A549 (cell line): ENCODE measurements around the gene CLDN5. TPM values are rescaled to one million over a fixed set of nuclear protein-coding genes. Genes with fewer than 3 reads are reported as not detected.

ENCODE experiments used
- ATAC-seq, 2 experiments: fragments of 200-7000 bp in 1 of 2; fragments of >200 bp in 1 of 2; cut with Nextera tagmentation in 1 of 2; cut with Tn5 transposase in 1 of 2; 3 replicates each; pipeline versions ENCODE4 v1.8.0 to v1.9.1; 2018 to 2020; ENCODE audit warnings: mild to moderate bottlenecking in 1 of 2, moderate library complexity in 1 of 2
- CTCF ChIA-PET: fragments of 300-600 bp; sonication (Branson Sonifier 250); formaldehyde crosslinking; extraction: SDS; loops from one replicate; lab custom pipeline; 2021; ENCODE audit warnings: antibody characterized with exemption, inconsistent platforms; lab: Yijun Ruan, JAX
- POLR2A ChIA-PET: fragments of 350-600 bp; formaldehyde crosslinking; extraction: SDS; loops from one replicate; lab custom pipeline; 2021; ENCODE audit warnings: antibody characterized with exemption, inconsistent platforms; lab: Yijun Ruan, JAX
- DNase-seq, 2 experiments: peaks; one replicate each; pipeline versions ENCODE4 v3.0.0 to v3.0.0-alpha.2; 2011 to 2016; ENCODE audit warnings: low read depth in 1 of 2, low spot score in 1 of 2
- FAIRE-seq: peaks from 2 replicates; lab custom pipeline; 2011; peaks lifted over from hg19 to GRCh38; lab: Jason Lieb, UNC
- H3K27ac ChIP-seq, 2 experiments: fragments of >200 bp; sonication (Bioruptor Twin); formaldehyde crosslinking; 3 replicates each; pipeline ENCODE4 v1.5.1; 2016 to 2017
- H3K4me1 ChIP-seq: fragments of >200 bp; sonication (Bioruptor Twin); formaldehyde crosslinking; 3 replicates; pipeline ENCODE4 v1.6.1; 2016
- H3K4me2 ChIP-seq: fragments of >200 bp; sonication (Bioruptor Twin); formaldehyde crosslinking; 3 replicates; pipeline ENCODE4 v1.6.1; 2016
- H3K4me3 ChIP-seq: fragments of >200 bp; sonication (Bioruptor Twin); formaldehyde crosslinking; 3 replicates; pipeline ENCODE4 v1.5.1; 2016
- H3K9me3 ChIP-seq: fragments of >200 bp; sonication (Bioruptor Twin); formaldehyde crosslinking; 3 replicates; pipeline ENCODE4 v1.6.1; 2016
- CEBPB ChIP-seq, 2 experiments: fragments of >200 bp in 1 of 2; sonication (Bioruptor Twin) in 1 of 2; formaldehyde crosslinking in 1 of 2; IDR thresholded peaks; 2 replicates each; pipeline ENCODE4 v1.6.1; 2012 to 2016
- EP300 ChIP-seq, 2 experiments: fragments of >200 bp; sonication (Bioruptor Twin); formaldehyde crosslinking; IDR thresholded peaks; 2 replicates in 1 of 2; 3 replicates in 1 of 2; pipeline ENCODE4 v1.6.1; 2016 to 2017
- FOSB ChIP-seq: fragments of 250-450 bp; sonication (Bioruptor Pico); IDR thresholded peaks from 2 replicates; pipeline ENCODE4 v1.5.0; 2020; ENCODE audit warnings: mild to moderate bottlenecking, moderate library complexity
- FOXS1 ChIP-seq: fragments of 250-450 bp; sonication (Bioruptor Pico); IDR thresholded peaks from 2 replicates; pipeline ENCODE4 v1.5.0; 2020; ENCODE audit warnings: mild to moderate bottlenecking, moderate library complexity
- HEYL ChIP-seq: fragments of 250-450 bp; sonication (Bioruptor Pico); IDR thresholded peaks from 2 replicates; pipeline ENCODE4 v1.8.0; 2021; ENCODE audit warnings: mild to moderate bottlenecking, moderate library complexity
- HOXA7 ChIP-seq: fragments of 250-450 bp; sonication (Bioruptor Pico); IDR thresholded peaks from 2 replicates; pipeline ENCODE4 v1.5.0; 2020; ENCODE audit warnings: mild to moderate bottlenecking, moderate library complexity
- HOXB13 ChIP-seq: fragments of 250-450 bp; sonication (Bioruptor Pico); IDR thresholded peaks from 2 replicates; pipeline ENCODE4 v1.5.0; 2020; ENCODE audit warnings: low read depth, mild to moderate bottlenecking, moderate library complexity
- KDM1A ChIP-seq: fragments of 200-600 bp; sonication (generic); IDR thresholded peaks from 2 replicates; pipeline ENCODE4 v1.6.1; 2016; ENCODE audit warnings: low read depth, mild to moderate bottlenecking
- KDM5A ChIP-seq: fragments of 200-600 bp; sonication (generic); IDR thresholded peaks from 2 replicates; pipeline ENCODE4 v1.6.1; 2016; ENCODE audit warnings: antibody characterized with exemption, mild to moderate bottlenecking
- MAFK ChIP-seq: fragments of 450-650 bp; IDR thresholded peaks from 2 replicates; pipeline ENCODE4 v1.6.1; 2014; ENCODE audit not compliant: partially characterized antibody
- PBX3 ChIP-seq: IDR thresholded peaks from 2 replicates; pipeline ENCODE4 v1.6.1; 2012
- PHF8 ChIP-seq: fragments of 200-600 bp; sonication (generic); IDR thresholded peaks from 2 replicates; pipeline ENCODE4 v1.6.1; 2016; ENCODE audit warnings: low read depth, mild to moderate bottlenecking, antibody characterized with exemption, moderate library complexity, borderline replicate concordance
- RARB ChIP-seq: fragments of 250-450 bp; sonication (Bioruptor Pico); IDR thresholded peaks from 2 replicates; pipeline ENCODE4 v1.8.0; 2021; ENCODE audit warnings: mild to moderate bottlenecking, moderate library complexity
- RNF2 ChIP-seq: fragments of 200-600 bp; sonication (generic); IDR thresholded peaks from 2 replicates; pipeline ENCODE4 v1.6.1; 2016; ENCODE audit warnings: low read depth, mild to moderate bottlenecking, antibody characterized with exemption, moderate library complexity, borderline replicate concordance
- ZC3H11A ChIP-seq: fragments of 450-650 bp; IDR thresholded peaks from 2 replicates; pipeline ENCODE4 v1.6.1; 2014; ENCODE audit warnings: antibody characterized with exemption, mild to moderate bottlenecking
- ZFP36 ChIP-seq: fragments of 450-650 bp; IDR thresholded peaks from 2 replicates; pipeline ENCODE4 v1.6.1; 2014; ENCODE audit warnings: borderline replicate concordance; ENCODE audit not compliant: partially characterized antibody
- WGBS: methylation state at CpG from one replicate; pipeline ENCODE4 v1.1.6; 2017; ENCODE audit errors: missing lambda C conversion rate; 5-methylcytosine and 5-hydroxymethylcytosine counted together
- polyA plus RNA-seq, 4 experiments: library from polyadenylated mRNA; depleted of rRNA in 3 of 4; stranded (reverse); fragments of >200 nt; fragmentation: RNase III in 1 of 4; extraction: RNeasy Plus Mini Kit Qiagen cat#74134 plus additional on column Dnase treatment in 1 of 4; gene quantifications; 2 replicates in 3 of 4; 3 replicates in 1 of 4; pipeline ENCODE4 v1.2.3, GENCODE V29; 2011 to 2017
- TF ChIP-seq, protein P1 (sequence below): fragments of >200 bp; sonication (Bioruptor Twin); formaldehyde crosslinking; IDR thresholded peaks from 2 replicates; pipeline ENCODE4 v1.6.1; 2016
- TF ChIP-seq, protein P2 (sequence below): IDR thresholded peaks from 2 replicates; pipeline ENCODE4 v1.6.1; 2012
- TF ChIP-seq, protein P3 (sequence below): fragments of >200 bp; sonication (Bioruptor Twin); formaldehyde crosslinking; IDR thresholded peaks from 3 replicates; pipeline ENCODE4 v1.6.1; 2016
- TF ChIP-seq, protein P4 (sequence below): fragments of 450-650 bp; IDR thresholded peaks from 2 replicates; pipeline ENCODE4 v1.6.1; 2014; ENCODE audit warnings: antibody characterized with exemption
- TF ChIP-seq, protein P5 (sequence below): fragments of 250-450 bp; sonication (Bioruptor Pico); IDR thresholded peaks from 2 replicates; pipeline ENCODE4 v1.5.0; 2020; ENCODE audit warnings: low read depth, mild to moderate bottlenecking, moderate library complexity

CLDN5 gene
- polyA plus RNA-seq, 2 of the 4 experiments (the other 2 are of a cell fraction), result not detected

- no peak for FAIRE-seq
- ChIA-PET CTCF (interaction anchor here (1.2 kb wide), 1 partner anchor 106 kb away, joined by 4 read pairs; no protein-coding TSS in a partner anchor), POLR2A (no interaction called here)
- H3K4me3 ChIP-seq, result no peak overlapping the region
- ATAC-seq, result no peak
- TF ChIP-seq, protein P1, sequence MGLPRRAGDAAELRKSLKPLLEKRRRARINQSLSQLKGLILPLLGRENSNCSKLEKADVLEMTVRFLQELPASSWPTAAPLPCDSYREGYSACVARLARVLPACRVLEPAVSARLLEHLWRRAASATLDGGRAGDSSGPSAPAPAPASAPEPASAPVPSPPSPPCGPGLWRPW, result no peak
- TF ChIP-seq HOXB13 (CRISPR knock-in tag) (no peak), ZFP36 (no peak), EP300 (IDR thresholded peaks at IDR 0.05) (no peak), RNF2 (no peak), CEBPB (IDR thresholded peaks at IDR 0.05) (no peak), HEYL (no peak), FOSB (CRISPR knock-in tag) (no peak), MAFK (no peak), PHF8 (no peak), ZC3H11A (no peak), KDM5A (no peak)
- TF ChIP-seq, protein P2, sequence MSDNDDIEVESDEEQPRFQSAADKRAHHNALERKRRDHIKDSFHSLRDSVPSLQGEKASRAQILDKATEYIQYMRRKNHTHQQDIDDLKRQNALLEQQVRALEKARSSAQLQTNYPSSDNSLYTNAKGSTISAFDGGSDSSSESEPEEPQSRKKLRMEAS, result no peak
- no peaks in the 10 kb centered on the region for H3K9me3 ChIP-seq
- DNase-seq, result no peak
- 97% methylated on average over 45 of the region's 99 CpGs for WGBS
- H3K4me1 ChIP-seq, result no peaks in the 10 kb centered on the region
- no peak overlapping the region for H3K27ac ChIP-seq
- H3K4me2 ChIP-seq, result no peak overlapping the region
These were observed 705 bp downstream of the CLDN5 start for GRCh38 chr22:19523240-19524169.

DNA sequence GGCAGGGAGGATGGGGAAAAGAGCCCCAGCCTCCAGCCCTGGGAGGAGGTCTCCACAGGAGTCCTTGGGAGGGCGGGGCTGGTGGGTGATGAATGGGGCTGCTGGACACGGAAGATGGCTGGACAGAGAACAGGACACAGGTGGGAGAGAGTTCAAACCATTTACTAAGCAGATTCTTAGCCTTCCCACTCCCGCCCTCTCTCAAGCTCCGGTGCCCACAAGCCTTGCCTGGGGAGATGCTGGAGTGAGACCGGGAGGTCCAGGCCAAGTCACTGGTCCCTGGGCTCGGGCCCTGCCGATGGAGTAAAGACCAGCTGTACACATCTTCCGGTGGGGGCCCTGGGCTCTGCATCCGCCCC, 1.4 kb downstream of the CLDN5 start:
- H3K27ac ChIP-seq, result no peak overlapping the region
- H3K9me3 ChIP-seq, result no peaks in the 10 kb centered on the region
- no peak for ATAC-seq
- TF ChIP-seq CEBPB (IDR thresholded peaks at IDR 0.05) (no peak), RNF2 (no peak), RARB (no peak), HOXA7 (CRISPR knock-in tag) (no peak), EP300 (IDR thresholded peaks at IDR 0.05) (no peak), KDM5A (no peak), PBX3 (no peak), PHF8 (no peak), FOXS1 (no peak), KDM1A (no peak), FOSB (CRISPR knock-in tag) (no peak)
- TF ChIP-seq, protein P3, sequence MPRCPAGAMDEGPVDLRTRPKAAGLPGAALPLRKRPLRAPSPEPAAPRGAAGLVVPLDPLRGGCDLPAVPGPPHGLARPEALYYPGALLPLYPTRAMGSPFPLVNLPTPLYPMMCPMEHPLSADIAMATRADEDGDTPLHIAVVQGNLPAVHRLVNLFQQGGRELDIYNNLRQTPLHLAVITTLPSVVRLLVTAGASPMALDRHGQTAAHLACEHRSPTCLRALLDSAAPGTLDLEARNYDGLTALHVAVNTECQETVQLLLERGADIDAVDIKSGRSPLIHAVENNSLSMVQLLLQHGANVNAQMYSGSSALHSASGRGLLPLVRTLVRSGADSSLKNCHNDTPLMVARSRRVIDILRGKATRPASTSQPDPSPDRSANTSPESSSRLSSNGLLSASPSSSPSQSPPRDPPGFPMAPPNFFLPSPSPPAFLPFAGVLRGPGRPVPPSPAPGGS, result no peak
- TF ChIP-seq, protein P4, sequence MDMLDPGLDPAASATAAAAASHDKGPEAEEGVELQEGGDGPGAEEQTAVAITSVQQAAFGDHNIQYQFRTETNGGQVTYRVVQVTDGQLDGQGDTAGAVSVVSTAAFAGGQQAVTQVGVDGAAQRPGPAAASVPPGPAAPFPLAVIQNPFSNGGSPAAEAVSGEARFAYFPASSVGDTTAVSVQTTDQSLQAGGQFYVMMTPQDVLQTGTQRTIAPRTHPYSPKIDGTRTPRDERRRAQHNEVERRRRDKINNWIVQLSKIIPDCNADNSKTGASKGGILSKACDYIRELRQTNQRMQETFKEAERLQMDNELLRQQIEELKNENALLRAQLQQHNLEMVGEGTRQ, result no peak
- TF ChIP-seq, protein P5, sequence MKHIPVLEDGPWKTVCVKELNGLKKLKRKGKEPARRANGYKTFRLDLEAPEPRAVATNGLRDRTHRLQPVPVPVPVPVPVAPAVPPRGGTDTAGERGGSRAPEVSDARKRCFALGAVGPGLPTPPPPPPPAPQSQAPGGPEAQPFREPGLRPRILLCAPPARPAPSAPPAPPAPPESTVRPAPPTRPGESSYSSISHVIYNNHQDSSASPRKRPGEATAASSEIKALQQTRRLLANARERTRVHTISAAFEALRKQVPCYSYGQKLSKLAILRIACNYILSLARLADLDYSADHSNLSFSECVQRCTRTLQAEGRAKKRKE (CRISPR knock-in tag), result no peak
- ChIA-PET POLR2A (no interaction called here), CTCF (interaction anchor here (0.5 to 1.2 kb wide), 2 partner anchors 25 to 107 kb away, joined by 3 to 4 read pairs; no protein-coding TSS in a partner anchor)
- H3K4me1 ChIP-seq, result no peaks in the 10 kb centered on the region
- no peak overlapping the region for H3K4me2 ChIP-seq
- DNase-seq, result no peak
- 82% methylated on average over 9 of the region's 9 CpGs for WGBS
- no peak overlapping the region for H3K4me3 ChIP-seq
- FAIRE-seq, result no peak
